WTC11 (cell line): ENCODE results near the gene STT3A. TPM values are rescaled to one million over a fixed set of nuclear protein-coding genes. Genes with fewer than 3 reads are reported as not detected.

ENCODE experiments used
- ATAC-seq: fragments of 200-7000 bp; cut with Tn5 transposase; 2 replicates; pipeline ENCODE4 v1.10.0; 2021; ENCODE audit warnings: mild to moderate bottlenecking, moderate library complexity
- CTCF ChIA-PET: fragments of 300-600 bp; sonication (Branson Sonifier 250); formaldehyde crosslinking; loops from one replicate; lab custom pipeline; 2021; ENCODE audit warnings: antibody characterized with exemption; lab: Charles Lee
- POLR2A ChIA-PET: fragments of 350-600 bp; sonication (Branson Sonifier 250); formaldehyde crosslinking; loops from one replicate; lab custom pipeline; 2021; ENCODE audit warnings: antibody characterized with exemption; lab: Charles Lee
- DNase-seq: peaks from one replicate; pipeline ENCODE4 v3.0.0; 2021; ENCODE audit warnings: low spot score
- H3K27ac Mint-ChIP-seq: 2 replicates; pipeline ENCODE4 v1.8.0; 2021; ENCODE audit warnings: mixed read lengths
- H3K27me3 Mint-ChIP-seq: 2 replicates; pipeline ENCODE4 v1.8.0; 2021; ENCODE audit warnings: low read depth, mild to moderate bottlenecking, moderate library complexity, mixed read lengths
- H3K36me3 Mint-ChIP-seq: 2 replicates; pipeline ENCODE4 v1.8.0; 2021; ENCODE audit warnings: mixed read lengths
- H3K4me1 Mint-ChIP-seq: 2 replicates; pipeline ENCODE4 v1.8.0; 2022; ENCODE audit warnings: mixed read lengths
- H3K4me3 Mint-ChIP-seq: 2 replicates; pipeline ENCODE4 v1.8.0; 2021; ENCODE audit warnings: mild to moderate bottlenecking, moderate library complexity, mixed read lengths
- H3K9me3 Mint-ChIP-seq: 2 replicates; pipeline ENCODE4 v1.8.0; 2021; ENCODE audit warnings: mixed read lengths
- CBFB ChIP-seq: sonication (generic); formaldehyde crosslinking; IDR thresholded peaks from 2 replicates; pipeline ENCODE4 v1.8.1; 2022; ENCODE audit warnings: mild to moderate bottlenecking, low read depth, missing genetic modification reagents
- ESRRA ChIP-seq: sonication (generic); formaldehyde crosslinking; IDR thresholded peaks from 2 replicates; pipeline ENCODE4 v1.8.1; 2022; ENCODE audit warnings: mild to moderate bottlenecking, missing genetic modification reagents, borderline replicate concordance
- FOXP4 ChIP-seq: sonication (generic); formaldehyde crosslinking; IDR thresholded peaks from 2 replicates; pipeline ENCODE4 v1.8.0; 2022; ENCODE audit warnings: mild to moderate bottlenecking, missing genetic modification reagents
- ZNF121 ChIP-seq: sonication (generic); formaldehyde crosslinking; IDR thresholded peaks from 2 replicates; pipeline ENCODE4 v1.8.0; 2023; ENCODE audit warnings: missing genetic modification reagents
- ZNF416 ChIP-seq: fragments of 250-450 bp; sonication (Bioruptor Pico); IDR thresholded peaks from 2 replicates; pipeline ENCODE4 v1.9.0; 2021; ENCODE audit warnings: mild to moderate bottlenecking, inconsistent platforms
- ZNF423 ChIP-seq: fragments of 250-450 bp; sonication (Bioruptor Pico); IDR thresholded peaks from 2 replicates; pipeline ENCODE4 v2.1.2; 2022; ENCODE audit warnings: mild to moderate bottlenecking, moderate library complexity
- total RNA-seq: library from RNA; stranded (reverse); gene quantifications from 3 replicates; pipeline ENCODE4 v1.2.3, GENCODE V29; 2021
- TF ChIP-seq, protein P1 (sequence below): sonication (generic); formaldehyde crosslinking; IDR thresholded peaks from 2 replicates; pipeline ENCODE4 v1.8.0; 2023; ENCODE audit warnings: missing genetic modification reagents, mild to moderate bottlenecking, borderline replicate concordance
- TF ChIP-seq, protein P2 (sequence below): sonication (generic); formaldehyde crosslinking; IDR thresholded peaks from 2 replicates; pipeline ENCODE4 v1.8.0; 2023; ENCODE audit warnings: mild to moderate bottlenecking, missing genetic modification reagents
- TF ChIP-seq, protein P3 (sequence below): sonication (generic); formaldehyde crosslinking; conservative IDR thresholded peaks from 2 replicates; pipeline ENCODE4 v1.8.1; 2023; ENCODE audit warnings: mild to moderate bottlenecking, low read depth, missing genetic modification reagents, moderate library complexity
- TF ChIP-seq, protein P4 (sequence below): sonication (generic); formaldehyde crosslinking; IDR thresholded peaks from 2 replicates; pipeline ENCODE4 v1.8.0; 2022; ENCODE audit warnings: missing genetic modification reagents

Gene STT3A
- total RNA-seq, 1 experiment from 2014 or later, result 144 TPM

- TF ChIP-seq, protein P1, sequence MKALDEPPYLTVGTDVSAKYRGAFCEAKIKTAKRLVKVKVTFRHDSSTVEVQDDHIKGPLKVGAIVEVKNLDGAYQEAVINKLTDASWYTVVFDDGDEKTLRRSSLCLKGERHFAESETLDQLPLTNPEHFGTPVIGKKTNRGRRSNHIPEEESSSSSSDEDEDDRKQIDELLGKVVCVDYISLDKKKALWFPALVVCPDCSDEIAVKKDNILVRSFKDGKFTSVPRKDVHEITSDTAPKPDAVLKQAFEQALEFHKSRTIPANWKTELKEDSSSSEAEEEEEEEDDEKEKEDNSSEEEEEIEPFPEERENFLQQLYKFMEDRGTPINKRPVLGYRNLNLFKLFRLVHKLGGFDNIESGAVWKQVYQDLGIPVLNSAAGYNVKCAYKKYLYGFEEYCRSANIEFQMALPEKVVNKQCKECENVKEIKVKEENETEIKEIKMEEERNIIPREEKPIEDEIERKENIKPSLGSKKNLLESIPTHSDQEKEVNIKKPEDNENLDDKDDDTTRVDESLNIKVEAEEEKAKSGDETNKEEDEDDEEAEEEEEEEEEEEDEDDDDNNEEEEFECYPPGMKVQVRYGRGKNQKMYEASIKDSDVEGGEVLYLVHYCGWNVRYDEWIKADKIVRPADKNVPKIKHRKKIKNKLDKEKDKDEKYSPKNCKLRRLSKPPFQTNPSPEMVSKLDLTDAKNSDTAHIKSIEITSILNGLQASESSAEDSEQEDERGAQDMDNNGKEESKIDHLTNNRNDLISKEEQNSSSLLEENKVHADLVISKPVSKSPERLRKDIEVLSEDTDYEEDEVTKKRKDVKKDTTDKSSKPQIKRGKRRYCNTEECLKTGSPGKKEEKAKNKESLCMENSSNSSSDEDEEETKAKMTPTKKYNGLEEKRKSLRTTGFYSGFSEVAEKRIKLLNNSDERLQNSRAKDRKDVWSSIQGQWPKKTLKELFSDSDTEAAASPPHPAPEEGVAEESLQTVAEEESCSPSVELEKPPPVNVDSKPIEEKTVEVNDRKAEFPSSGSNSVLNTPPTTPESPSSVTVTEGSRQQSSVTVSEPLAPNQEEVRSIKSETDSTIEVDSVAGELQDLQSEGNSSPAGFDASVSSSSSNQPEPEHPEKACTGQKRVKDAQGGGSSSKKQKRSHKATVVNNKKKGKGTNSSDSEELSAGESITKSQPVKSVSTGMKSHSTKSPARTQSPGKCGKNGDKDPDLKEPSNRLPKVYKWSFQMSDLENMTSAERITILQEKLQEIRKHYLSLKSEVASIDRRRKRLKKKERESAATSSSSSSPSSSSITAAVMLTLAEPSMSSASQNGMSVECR, result no peak
- no peak for TF ChIP-seq CBFB (CRISPR knock-in tag)
Observed at GRCh38 chr11:125624756-125625213, 32.1 kb downstream of the STT3A start, which contains the start of gene CHEK1 (continued).

- no peak; the same call in 1 of the 2 replicates for ATAC-seq
- TF ChIP-seq FOXP4 (CRISPR knock-in tag) (no peak), ZNF121 (0 out of 2 replicates have a peak, but pooled peaks have one; percentile 7), ESRRA (CRISPR knock-in tag) (no peak), ZNF416 (CRISPR knock-in tag) (peak; percentile 78; the same call in 1 of the 2 replicates), ZNF423 (CRISPR knock-in tag) (peak; percentile 9; the same call in 1 of the 2 replicates)
- TF ChIP-seq, protein P2, sequence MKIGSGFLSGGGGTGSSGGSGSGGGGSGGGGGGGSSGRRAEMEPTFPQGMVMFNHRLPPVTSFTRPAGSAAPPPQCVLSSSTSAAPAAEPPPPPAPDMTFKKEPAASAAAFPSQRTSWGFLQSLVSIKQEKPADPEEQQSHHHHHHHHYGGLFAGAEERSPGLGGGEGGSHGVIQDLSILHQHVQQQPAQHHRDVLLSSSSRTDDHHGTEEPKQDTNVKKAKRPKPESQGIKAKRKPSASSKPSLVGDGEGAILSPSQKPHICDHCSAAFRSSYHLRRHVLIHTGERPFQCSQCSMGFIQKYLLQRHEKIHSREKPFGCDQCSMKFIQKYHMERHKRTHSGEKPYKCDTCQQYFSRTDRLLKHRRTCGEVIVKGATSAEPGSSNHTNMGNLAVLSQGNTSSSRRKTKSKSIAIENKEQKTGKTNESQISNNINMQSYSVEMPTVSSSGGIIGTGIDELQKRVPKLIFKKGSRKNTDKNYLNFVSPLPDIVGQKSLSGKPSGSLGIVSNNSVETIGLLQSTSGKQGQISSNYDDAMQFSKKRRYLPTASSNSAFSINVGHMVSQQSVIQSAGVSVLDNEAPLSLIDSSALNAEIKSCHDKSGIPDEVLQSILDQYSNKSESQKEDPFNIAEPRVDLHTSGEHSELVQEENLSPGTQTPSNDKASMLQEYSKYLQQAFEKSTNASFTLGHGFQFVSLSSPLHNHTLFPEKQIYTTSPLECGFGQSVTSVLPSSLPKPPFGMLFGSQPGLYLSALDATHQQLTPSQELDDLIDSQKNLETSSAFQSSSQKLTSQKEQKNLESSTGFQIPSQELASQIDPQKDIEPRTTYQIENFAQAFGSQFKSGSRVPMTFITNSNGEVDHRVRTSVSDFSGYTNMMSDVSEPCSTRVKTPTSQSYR (CRISPR knock-in tag), result peak; percentile 15; the same call in 1 of the 2 replicates
- TF ChIP-seq, protein P3, sequence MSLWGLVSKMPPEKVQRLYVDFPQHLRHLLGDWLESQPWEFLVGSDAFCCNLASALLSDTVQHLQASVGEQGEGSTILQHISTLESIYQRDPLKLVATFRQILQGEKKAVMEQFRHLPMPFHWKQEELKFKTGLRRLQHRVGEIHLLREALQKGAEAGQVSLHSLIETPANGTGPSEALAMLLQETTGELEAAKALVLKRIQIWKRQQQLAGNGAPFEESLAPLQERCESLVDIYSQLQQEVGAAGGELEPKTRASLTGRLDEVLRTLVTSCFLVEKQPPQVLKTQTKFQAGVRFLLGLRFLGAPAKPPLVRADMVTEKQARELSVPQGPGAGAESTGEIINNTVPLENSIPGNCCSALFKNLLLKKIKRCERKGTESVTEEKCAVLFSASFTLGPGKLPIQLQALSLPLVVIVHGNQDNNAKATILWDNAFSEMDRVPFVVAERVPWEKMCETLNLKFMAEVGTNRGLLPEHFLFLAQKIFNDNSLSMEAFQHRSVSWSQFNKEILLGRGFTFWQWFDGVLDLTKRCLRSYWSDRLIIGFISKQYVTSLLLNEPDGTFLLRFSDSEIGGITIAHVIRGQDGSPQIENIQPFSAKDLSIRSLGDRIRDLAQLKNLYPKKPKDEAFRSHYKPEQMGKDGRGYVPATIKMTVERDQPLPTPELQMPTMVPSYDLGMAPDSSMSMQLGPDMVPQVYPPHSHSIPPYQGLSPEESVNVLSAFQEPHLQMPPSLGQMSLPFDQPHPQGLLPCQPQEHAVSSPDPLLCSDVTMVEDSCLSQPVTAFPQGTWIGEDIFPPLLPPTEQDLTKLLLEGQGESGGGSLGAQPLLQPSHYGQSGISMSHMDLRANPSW (CRISPR knock-in tag), result no peak
- TF ChIP-seq, protein P4, sequence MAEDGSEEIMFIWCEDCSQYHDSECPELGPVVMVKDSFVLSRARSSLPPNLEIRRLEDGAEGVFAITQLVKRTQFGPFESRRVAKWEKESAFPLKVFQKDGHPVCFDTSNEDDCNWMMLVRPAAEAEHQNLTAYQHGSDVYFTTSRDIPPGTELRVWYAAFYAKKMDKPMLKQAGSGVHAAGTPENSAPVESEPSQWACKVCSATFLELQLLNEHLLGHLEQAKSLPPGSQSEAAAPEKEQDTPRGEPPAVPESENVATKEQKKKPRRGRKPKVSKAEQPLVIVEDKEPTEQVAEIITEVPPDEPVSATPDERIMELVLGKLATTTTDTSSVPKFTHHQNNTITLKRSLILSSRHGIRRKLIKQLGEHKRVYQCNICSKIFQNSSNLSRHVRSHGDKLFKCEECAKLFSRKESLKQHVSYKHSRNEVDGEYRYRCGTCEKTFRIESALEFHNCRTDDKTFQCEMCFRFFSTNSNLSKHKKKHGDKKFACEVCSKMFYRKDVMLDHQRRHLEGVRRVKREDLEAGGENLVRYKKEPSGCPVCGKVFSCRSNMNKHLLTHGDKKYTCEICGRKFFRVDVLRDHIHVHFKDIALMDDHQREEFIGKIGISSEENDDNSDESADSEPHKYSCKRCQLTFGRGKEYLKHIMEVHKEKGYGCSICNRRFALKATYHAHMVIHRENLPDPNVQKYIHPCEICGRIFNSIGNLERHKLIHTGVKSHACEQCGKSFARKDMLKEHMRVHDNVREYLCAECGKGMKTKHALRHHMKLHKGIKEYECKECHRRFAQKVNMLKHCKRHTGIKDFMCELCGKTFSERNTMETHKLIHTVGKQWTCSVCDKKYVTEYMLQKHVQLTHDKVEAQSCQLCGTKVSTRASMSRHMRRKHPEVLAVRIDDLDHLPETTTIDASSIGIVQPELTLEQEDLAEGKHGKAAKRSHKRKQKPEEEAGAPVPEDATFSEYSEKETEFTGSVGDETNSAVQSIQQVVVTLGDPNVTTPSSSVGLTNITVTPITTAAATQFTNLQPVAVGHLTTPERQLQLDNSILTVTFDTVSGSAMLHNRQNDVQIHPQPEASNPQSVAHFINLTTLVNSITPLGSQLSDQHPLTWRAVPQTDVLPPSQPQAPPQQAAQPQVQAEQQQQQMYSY (CRISPR knock-in tag), result 0 out of 2 replicates have a peak, but pooled peaks have one; percentile 6
- H3K4me3 Mint-ChIP-seq, result peak overlapping the region; percentile 88
- H3K27ac Mint-ChIP-seq, result peak overlapping the region; percentile 97
- POLR2A ChIA-PET, result interaction anchor here (0.8 to 2.1 kb wide), 2 partner anchors 33 to 436 kb away, joined by 3 to 9 read pairs; partner anchors contain the start of gene STT3A
- CTCF ChIA-PET, result interaction anchor here (0.6 to 1.6 kb wide), 5 partner anchors 55 to 278 kb away, joined by 3 to 4 read pairs (median 4); partner anchors contain the start of gene PUS3
- peaks cover 35% of the 10 kb centered on the region for H3K36me3 Mint-ChIP-seq
- peaks cover 13% of the 10 kb centered on the region for H3K4me1 Mint-ChIP-seq
- no peaks in the 10 kb centered on the region for H3K9me3 Mint-ChIP-seq
- no peak for DNase-seq
- H3K27me3 Mint-ChIP-seq, result no peaks in the 10 kb centered on the region
Observed at GRCh38 chr11:125625225-125625629, 32.6 kb downstream of the STT3A start.
